ENCODE data around the gene VAV2. TPM values are rescaled to one million over a fixed set of nuclear protein-coding genes. Genes with fewer than 3 reads are reported as not detected.

The VAV2 gene
- total RNA-seq, 2 experiments from 2014 or later = 4.7 to 6.4 TPM

DNA sequence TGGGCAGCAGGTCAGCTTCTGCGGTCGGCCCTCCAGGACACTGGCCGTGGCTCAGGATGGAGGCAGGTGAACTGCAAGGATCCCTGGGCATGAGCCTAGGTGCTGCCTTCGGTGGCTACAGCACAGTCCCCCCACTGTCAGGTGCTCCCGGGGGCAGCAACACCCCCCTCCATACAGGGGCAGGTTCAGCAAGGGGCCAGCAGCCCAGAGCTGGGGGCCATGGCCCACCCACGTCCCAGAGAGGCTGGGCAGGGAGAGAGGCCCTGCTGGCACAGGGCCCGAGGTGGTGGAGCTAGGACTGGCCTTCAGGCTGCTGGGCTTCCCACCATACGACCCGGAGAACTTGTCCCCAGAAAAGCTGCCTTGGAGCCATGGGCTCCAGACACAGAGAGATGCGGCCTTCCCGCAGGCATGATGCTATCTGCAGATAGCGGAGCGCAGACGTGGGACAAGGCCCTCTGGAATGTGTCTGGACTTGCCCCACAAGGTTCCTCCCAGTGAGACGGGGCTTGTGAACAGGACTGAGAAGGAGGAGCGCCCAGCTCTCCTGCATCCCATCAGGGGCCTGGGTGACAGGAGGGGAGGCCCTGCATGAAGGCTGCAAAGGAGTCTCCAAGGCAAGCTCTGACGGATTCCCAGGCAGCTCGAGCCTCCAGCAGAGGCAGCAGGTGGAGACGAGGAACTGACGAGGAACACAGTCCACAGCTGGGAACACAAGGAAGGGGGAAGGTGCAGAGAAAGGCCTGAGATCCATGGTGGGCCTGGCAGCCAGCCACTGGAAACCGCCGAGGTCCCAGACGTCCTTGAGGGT, 111.1 kb downstream of the VAV2 start:
- Mint-ChIP-seq H3K36me3 (no peaks in the 10 kb centered on the region), H3K4me3 (no peak overlapping the region), H3K4me1 (no peaks in the 10 kb centered on the region), H3K27me3 (no peaks in the 10 kb centered on the region), H3K27ac (no peak overlapping the region), H3K9me3 (no peaks in the 10 kb centered on the region)
- POLR2A ChIA-PET = no interaction called here
- no peak for DNase-seq
- no peak for ATAC-seq (ENCODE audit: low read depth)

DNA sequence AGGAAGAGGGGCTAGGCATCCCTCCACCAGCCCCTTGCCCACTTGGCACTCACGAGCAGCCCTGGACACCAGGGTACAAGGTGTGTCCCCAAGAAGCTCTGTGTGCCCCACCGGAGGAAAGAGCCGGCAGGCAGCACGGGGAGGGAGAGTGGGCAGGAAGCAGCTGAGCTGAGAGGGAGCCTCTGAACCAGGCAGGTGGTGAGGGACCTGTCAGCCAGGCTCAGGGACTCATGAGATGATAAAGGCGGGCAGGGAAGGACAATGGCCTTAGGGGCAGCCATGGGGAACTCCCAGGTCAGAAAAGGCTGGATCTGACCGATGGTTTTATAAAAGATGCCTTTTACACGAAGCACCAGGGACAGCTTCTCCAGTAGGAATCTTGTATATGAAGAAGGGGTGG, 112.0 kb downstream of the VAV2 start:
- DNase-seq = no peak
- H3K27me3 Mint-ChIP-seq = no peaks in the 10 kb centered on the region
- H3K9me3 Mint-ChIP-seq = no peaks in the 10 kb centered on the region
- no peak overlapping the region for H3K27ac Mint-ChIP-seq
- H3K4me3 Mint-ChIP-seq = no peak overlapping the region
- H3K4me1 Mint-ChIP-seq = no peaks in the 10 kb centered on the region
- POLR2A ChIA-PET = no interaction called here
- ATAC-seq (ENCODE audit: low read depth) = no peak
- no peaks in the 10 kb centered on the region for H3K36me3 Mint-ChIP-seq

DNA sequence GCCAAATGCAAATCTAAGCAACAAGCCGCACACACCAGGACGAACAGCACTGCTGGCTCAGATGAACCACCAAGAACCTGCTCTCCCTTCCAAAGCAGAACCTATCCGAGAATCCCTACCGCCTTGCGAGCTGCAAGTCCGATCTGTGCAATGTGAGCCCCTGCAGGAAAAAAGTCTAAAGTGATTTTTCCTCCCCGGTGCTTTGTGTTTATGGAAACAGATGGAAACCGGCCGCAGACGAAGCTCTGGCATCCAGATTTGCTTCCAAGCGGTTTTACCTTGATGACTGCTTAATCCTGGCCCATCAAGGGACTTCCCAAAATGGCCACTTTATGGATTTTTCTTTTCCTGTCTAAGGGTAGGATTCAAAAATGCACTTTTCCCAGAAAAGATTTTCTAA, 112.5 kb downstream of the VAV2 start:
- Mint-ChIP-seq H3K4me3 (no peak overlapping the region), H3K4me1 (no peaks in the 10 kb centered on the region), H3K36me3 (no peaks in the 10 kb centered on the region), H3K27ac (no peak overlapping the region), H3K27me3 (no peaks in the 10 kb centered on the region), H3K9me3 (no peaks in the 10 kb centered on the region)
- no peak for ATAC-seq (ENCODE audit: low read depth)
- DNase-seq = no peak
- POLR2A ChIA-PET = no interaction called here

DNA sequence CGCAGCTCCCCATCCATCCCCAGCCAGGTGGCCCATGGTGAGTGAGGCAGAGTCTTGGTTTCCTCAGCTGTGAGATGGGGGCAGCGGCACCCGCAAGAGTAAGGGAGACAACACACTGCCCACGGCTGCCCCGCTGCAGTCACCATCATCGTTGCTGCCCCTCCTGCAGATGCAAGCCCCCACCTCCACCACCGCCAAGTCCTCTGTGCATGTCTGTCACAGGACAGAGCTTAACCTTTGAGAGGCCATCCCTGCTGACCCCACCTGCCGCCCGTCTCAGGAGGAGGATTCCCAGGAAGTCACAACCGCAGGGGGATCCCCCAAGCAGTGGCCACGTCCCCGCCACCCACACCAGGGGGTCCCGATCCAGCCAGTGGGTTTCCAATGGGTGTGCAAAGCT, 113.7 kb downstream of the VAV2 start:
- Mint-ChIP-seq H3K36me3 (no peaks in the 10 kb centered on the region), H3K27me3 (no peaks in the 10 kb centered on the region), H3K9me3 (no peaks in the 10 kb centered on the region), H3K27ac (no peak overlapping the region), H3K4me1 (no peaks in the 10 kb centered on the region), H3K4me3 (no peak overlapping the region)
- ATAC-seq (ENCODE audit: low read depth) (no peak), DNase-seq (no peak)
- POLR2A ChIA-PET = no interaction called here

DNA sequence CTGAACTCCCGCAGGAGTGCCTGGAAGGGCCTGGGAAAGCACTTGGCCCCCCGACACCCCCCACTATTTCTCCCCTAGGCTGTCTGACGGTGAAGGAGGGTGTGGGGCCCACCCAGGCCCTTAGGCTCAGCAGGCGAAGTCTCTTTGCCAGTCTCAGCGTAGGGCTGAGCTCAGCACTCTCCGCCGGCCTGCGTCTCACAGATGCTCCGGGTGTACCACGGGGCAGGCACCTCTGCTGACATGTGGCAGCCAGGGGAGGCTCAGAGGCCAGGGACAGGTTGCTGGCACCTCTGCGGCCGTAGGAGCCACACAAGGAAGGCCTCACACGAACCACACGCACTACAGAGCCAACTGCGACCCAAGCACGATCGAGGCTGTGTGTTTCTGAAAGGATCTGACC, 114.2 kb downstream of the VAV2 start:
- Mint-ChIP-seq H3K4me3 (no peak overlapping the region), H3K36me3 (no peaks in the 10 kb centered on the region), H3K9me3 (no peaks in the 10 kb centered on the region), H3K4me1 (no peaks in the 10 kb centered on the region), H3K27ac (no peak overlapping the region), H3K27me3 (no peaks in the 10 kb centered on the region)
- DNase-seq (no peak), ATAC-seq (ENCODE audit: low read depth) (no peak)
- POLR2A ChIA-PET = no interaction called here

DNA sequence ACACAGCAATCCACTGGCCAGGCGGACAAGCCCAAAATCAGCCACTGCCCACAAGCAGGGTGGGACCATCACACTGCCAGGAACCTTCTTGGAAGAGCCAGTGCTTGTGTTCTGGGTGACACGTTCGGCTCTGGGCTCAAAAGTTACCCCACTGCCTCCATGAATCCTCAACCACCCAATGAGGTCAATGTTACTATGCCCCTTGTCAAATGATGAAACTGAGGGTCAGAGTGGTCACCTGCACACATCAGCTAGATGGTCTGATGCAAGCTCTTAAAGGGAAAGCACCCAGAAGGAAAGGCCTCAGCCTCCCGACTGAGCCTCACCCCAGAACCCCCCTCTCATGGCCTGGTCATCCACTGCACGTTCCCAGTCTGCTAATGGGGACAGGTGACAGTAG, 114.8 kb downstream of the VAV2 start:
- ATAC-seq (ENCODE audit: low read depth) (no peak), DNase-seq (no peak)
- no peaks in the 10 kb centered on the region for H3K9me3 Mint-ChIP-seq
- no peaks in the 10 kb centered on the region for H3K36me3 Mint-ChIP-seq
- no peaks in the 10 kb centered on the region for H3K27me3 Mint-ChIP-seq
- no peaks in the 10 kb centered on the region for H3K4me1 Mint-ChIP-seq
- H3K4me3 Mint-ChIP-seq = no peak overlapping the region
- POLR2A ChIA-PET = no interaction called here
- no peak overlapping the region for H3K27ac Mint-ChIP-seq

DNA sequence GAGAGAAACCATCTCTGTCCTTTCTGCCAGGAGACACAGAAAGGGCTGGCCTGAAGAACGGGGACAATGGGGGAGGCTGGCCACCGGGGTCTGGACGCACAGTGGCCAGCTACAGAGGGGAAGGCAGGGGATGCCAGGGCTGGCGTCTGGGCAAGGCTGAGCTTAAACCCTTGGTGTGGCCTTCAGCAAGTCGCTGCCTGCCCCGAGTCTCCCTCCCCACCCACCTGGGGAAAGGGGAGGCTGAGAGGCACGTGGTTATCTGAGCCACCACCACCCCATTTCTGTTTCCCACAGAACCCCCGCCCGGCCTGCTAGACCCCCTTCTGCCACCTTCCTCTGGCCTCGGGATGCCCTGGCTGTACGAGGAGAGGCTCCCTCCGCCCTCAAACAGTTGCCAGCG, 115.3 kb downstream of the VAV2 start:
- H3K9me3 Mint-ChIP-seq = no peaks in the 10 kb centered on the region
- H3K27me3 Mint-ChIP-seq = no peaks in the 10 kb centered on the region
- POLR2A ChIA-PET = no interaction called here
- H3K4me1 Mint-ChIP-seq = no peaks in the 10 kb centered on the region
- no peak for DNase-seq
- H3K27ac Mint-ChIP-seq = no peak overlapping the region
- no peaks in the 10 kb centered on the region for H3K36me3 Mint-ChIP-seq
- H3K4me3 Mint-ChIP-seq = no peak overlapping the region
- ATAC-seq (ENCODE audit: low read depth) = no peak

DNA sequence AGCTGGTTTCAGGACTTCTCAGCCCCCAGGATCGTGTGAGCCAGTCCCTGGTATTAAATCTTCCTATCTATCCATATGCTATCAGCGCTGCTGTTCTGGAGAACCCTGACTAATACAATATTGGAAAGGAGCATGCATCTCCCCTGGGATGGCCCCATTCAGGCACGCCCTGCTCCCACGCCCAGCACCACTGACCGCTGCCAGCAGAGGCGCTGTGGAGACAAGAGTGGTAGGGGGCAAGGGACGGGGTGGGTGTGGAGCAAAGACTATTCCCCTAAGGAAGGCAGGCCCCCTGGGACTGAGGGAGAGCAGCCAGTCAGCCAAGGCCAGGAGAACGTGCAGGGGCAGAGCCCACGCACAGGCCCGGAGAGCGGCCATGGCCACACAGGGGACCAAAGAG, 116.0 kb downstream of the VAV2 start:
- DNase-seq = no peak
- no peak overlapping the region for H3K4me3 Mint-ChIP-seq
- H3K4me1 Mint-ChIP-seq = peaks cover 2% of the 10 kb centered on the region
- H3K36me3 Mint-ChIP-seq = no peaks in the 10 kb centered on the region
- no peak for ATAC-seq (ENCODE audit: low read depth)
- no peaks in the 10 kb centered on the region for H3K27me3 Mint-ChIP-seq
- no peak overlapping the region for H3K27ac Mint-ChIP-seq
- POLR2A ChIA-PET = no interaction called here
- no peaks in the 10 kb centered on the region for H3K9me3 Mint-ChIP-seq

DNA sequence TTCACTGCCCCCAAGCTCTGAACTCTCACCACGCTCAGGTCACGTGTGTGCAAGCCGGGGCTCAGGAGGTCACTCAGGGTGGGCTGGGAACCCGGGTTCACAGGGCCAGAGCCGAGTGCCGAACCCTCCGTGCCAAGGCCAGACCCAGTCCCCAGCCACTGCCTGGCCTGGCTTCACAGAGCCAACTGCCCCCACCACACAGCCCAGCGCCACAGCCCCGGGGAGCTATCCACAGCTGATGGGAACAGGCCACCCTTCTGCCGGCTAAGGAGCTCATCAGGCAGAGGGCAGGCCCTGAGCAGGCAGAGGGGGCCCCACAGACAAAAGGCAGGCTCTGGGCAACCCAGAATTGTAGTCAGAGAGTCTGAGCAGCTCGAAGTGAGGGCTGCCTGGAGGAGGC, 117.0 kb downstream of the VAV2 start:
- POLR2A ChIA-PET = no interaction called here
- Mint-ChIP-seq H3K27me3 (no peaks in the 10 kb centered on the region), H3K4me3 (no peak overlapping the region), H3K27ac (no peak overlapping the region), H3K4me1 (peaks cover 5% of the 10 kb centered on the region), H3K36me3 (no peaks in the 10 kb centered on the region), H3K9me3 (no peaks in the 10 kb centered on the region)
- no peak for DNase-seq
- no peak for ATAC-seq (ENCODE audit: low read depth)

DNA sequence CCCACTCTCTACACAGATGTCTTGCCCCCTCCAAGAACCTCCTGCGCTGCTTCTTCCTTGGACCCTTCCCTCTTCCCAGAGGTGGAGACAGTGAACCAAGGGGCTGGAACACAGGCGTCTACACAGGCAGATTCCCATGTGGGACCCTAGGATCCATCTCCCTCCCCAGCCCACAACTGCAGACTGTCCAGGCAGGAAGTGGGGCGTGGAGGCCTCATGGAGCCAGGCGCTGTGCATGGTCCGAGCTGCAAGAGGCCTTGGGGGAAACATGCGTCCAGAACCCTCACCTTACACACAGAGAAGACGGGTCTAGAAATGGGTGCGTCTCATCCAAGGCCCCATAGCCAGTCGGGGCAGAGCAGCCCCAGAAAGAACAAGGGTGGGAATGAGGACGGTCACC, 117.5 kb downstream of the VAV2 start:
- Mint-ChIP-seq H3K27me3 (peaks cover 3% of the 10 kb centered on the region), H3K4me1 (peaks cover 10% of the 10 kb centered on the region), H3K9me3 (no peaks in the 10 kb centered on the region), H3K27ac (no peak overlapping the region), H3K4me3 (no peak overlapping the region), H3K36me3 (no peaks in the 10 kb centered on the region)
- no peak for ATAC-seq (ENCODE audit: low read depth)
- no peak for DNase-seq
- POLR2A ChIA-PET = no interaction called here

DNA sequence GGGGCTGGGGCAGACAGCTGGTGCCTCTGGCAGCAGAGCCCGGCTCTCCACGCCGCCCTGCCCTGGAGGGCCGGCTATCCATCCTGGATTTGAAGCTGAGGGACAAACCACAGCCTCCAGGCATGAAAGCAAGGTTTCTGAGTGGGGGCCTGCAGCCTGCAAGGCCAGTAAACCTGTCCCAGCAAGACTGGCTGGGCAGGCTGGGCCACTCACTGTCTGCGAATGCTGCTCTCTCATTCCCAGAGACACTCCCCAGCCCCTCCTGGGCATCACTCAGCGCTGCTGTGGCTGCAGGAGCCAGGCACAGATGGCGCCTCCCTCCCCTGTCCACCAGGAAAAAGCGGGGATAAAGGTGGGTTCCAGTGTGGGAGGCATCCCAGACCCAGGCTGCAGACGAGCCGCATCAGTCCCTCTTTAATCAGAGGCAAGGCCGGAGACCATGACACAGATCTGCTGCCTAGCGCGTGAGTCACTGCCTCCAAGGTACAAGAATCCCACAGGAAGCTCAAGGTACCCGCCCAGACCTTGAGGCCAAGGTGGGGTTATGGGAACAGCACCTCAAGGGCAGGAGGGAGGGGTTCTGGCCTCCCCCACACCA, 118.0 kb downstream of the VAV2 start:
- no peaks in the 10 kb centered on the region for H3K9me3 Mint-ChIP-seq
- H3K4me1 Mint-ChIP-seq = peaks cover 12% of the 10 kb centered on the region
- H3K27ac Mint-ChIP-seq = no peak overlapping the region
- H3K36me3 Mint-ChIP-seq = no peaks in the 10 kb centered on the region
- POLR2A ChIA-PET = no interaction called here
- no peak overlapping the region for H3K4me3 Mint-ChIP-seq
- peaks cover 6% of the 10 kb centered on the region for H3K27me3 Mint-ChIP-seq
- no peak for DNase-seq
- no peak for ATAC-seq (ENCODE audit: low read depth)

DNA sequence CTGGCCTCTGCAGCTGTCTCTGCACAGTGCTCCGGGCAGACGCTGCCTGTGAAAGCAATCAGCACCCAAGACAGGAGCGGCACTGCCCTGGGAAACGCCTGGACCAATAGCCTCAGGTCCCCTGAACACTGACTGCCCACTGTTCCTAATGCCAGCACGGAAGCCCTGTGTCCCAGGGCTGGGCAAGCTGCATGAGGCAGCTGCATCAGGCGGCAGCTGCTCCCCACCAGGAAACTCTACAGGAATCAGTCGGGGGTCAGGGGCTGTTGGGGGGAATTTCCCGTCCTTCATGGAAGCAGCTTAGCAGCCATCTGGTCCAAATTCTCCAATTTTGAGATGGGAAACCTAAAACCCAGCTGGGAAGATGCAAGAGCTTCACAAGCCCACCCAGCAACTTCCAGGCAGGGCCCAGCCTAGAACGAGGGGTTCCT, 118.6 kb downstream of the VAV2 start:
- no peak overlapping the region for H3K4me3 Mint-ChIP-seq
- H3K9me3 Mint-ChIP-seq = no peaks in the 10 kb centered on the region
- H3K4me1 Mint-ChIP-seq = peaks cover 12% of the 10 kb centered on the region
- POLR2A ChIA-PET = no interaction called here
- DNase-seq = no peak
- peaks cover 6% of the 10 kb centered on the region for H3K27me3 Mint-ChIP-seq
- no peak overlapping the region for H3K27ac Mint-ChIP-seq
- ATAC-seq (ENCODE audit: low read depth) = no peak
- H3K36me3 Mint-ChIP-seq = no peaks in the 10 kb centered on the region

DNA sequence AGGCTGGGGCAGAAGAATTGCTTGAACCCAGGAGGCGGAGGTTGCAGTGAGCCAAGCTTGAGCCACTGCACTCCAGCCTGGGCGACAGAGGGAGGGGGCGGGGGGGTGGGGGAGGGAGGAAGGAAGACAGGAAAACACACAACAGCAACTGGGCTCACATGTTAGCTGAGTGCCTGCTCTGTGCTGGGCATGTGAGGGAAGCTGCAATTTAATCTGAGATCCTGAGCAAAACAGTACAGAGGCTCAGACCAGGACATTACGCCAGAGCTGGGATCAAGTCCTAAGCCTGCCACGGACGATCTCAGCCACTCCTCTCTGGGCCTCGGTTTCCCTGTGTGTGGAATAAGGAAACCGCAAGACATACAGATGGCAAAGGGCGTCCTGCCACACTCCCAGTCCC, 119.1 kb downstream of the VAV2 start:
- POLR2A ChIA-PET = no interaction called here
- H3K27ac Mint-ChIP-seq = no peak overlapping the region
- H3K4me1 Mint-ChIP-seq = peaks cover 12% of the 10 kb centered on the region
- DNase-seq = no peak
- peaks cover 6% of the 10 kb centered on the region for H3K27me3 Mint-ChIP-seq
- ATAC-seq (ENCODE audit: low read depth) = no peak
- no peaks in the 10 kb centered on the region for H3K36me3 Mint-ChIP-seq
- no peaks in the 10 kb centered on the region for H3K9me3 Mint-ChIP-seq
- H3K4me3 Mint-ChIP-seq = no peak overlapping the region

Measured in activated naive CD8-positive, alpha-beta T cell treated with anti-CD3 and anti-CD28 coated beads, Interleukin-2, amount 10 ng/mL, durations not matched to agents 7 days and 5 days (primary cell).